ENCODE data around the gene ABCA1.
"Not testable (repeated sequence)": the region's sequence is repeated elsewhere in the genome, so short reads cannot be mapped to it uniquely, and the experiment has no call there.

ABCA1 gene

DNA sequence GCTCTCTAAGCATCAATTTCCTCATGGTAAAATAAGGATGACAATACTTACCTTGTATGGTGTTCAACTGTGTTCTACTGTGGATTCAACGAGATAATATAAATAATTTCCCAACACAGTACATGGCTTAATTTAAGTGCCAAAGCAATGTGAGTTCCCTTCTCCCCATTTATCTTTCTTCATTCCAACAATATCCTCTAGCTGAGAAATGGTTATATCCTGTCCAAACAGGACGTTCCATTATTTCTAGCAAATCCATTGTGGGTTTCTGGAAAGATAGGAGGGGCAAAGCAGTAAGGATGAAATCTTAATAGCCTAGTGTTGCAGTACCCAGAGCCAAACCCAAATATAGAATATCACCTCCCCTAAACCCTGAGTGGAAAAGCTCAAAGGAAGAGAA, 22.0 kb downstream of the ABCA1 start:
- DNase-seq (ENCODE audit: low spot score): no peak

DNA sequence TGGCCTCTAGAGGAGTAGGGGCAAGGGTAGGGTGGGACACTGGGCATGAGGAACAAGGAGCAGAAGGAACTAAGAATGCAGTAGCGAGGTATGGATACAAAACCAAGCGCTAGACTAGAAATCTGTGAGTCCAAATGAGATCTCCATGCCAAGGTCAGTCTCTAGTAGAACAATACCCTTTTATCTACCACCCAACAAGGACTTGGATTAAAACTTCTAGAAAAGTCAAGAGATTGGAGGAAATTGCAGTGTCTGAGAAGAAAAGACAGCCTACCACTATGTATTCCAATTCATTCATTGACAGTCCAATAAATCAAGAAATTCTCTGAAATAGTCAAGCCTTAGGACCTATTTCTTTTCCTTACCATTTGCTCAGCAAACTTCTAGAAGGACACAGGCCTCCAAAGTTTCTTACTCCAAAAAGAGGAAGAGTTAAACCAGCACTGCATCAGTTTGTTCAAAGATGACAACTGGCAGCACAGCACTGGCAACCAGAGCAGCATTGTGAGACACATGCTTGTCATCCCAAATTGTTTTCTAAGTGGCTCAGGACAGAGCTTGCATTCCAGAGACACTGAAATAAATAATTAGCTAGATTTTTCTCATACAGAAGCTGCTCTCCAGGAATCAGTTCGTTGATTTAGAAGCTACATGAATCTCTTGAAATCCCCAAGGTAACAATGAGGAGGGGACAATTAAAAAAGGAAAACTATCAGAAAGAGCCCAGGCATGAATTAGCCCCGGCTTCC, 22.6 kb downstream of the ABCA1 start:
- DNase-seq (ENCODE audit: low spot score): peak; percentile 61

DNA sequence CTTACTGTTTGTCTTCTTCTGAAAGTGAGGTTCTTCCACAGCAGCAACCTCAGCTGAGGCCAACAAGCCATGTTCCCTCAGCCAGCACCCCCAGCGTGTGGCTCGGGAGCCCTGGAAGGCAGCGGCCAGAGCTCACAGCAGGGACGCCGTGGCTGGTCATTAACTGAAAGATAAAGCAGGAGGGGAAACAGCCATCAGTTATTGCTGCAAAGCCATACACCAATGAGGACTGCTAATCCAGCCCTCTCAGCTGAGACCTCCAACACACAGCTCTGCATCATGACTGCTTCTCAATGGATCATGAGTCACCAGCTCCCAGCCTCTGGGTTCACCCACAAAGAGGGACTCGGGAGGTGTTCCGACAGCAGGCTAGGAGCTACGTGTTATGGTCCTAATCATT, 24.3 kb downstream of the ABCA1 start:
- no peak for DNase-seq (ENCODE audit: low spot score)

DNA sequence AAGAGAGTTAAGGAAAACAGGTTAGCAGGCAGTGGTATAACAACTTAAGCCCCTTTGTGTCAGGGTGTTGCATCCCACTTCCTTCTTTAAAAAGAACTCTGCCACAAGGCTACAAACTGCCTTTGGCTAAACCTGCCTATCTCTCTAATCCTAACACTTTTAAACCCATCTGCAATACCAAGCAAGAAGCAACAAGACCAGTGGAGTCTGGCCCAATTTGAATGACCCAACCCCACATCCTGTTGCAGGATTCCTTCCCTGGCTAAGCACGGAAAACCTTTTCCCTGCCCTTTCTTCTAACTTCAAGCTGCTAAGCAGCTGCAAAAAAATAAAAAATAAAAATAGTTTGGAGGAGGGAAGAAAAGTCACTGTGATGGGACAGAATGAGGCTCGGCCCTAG, 27.1 kb downstream of the ABCA1 start:
- DNase-seq (ENCODE audit: low spot score): no peak

DNA sequence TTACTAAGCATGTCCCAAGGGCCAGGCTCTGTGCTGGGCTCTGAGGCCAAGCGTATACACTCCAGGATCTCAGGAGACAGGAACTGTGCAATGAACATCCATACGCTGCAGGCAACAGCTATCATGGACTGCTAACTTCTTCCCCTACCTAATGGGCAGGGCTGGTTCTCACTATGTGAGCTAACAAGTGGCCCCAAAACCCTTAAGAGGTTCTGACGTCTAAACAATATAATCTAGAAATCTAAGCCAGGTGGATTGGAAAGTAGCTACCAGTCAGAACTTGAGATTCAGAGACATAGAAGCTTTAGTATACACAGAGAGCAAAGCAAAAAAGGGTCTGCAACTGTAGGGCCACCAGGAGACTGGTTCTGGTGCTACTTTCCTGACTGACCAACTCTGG, 27.6 kb downstream of the ABCA1 start:
- DNase-seq (ENCODE audit: low spot score): no peak

DNA sequence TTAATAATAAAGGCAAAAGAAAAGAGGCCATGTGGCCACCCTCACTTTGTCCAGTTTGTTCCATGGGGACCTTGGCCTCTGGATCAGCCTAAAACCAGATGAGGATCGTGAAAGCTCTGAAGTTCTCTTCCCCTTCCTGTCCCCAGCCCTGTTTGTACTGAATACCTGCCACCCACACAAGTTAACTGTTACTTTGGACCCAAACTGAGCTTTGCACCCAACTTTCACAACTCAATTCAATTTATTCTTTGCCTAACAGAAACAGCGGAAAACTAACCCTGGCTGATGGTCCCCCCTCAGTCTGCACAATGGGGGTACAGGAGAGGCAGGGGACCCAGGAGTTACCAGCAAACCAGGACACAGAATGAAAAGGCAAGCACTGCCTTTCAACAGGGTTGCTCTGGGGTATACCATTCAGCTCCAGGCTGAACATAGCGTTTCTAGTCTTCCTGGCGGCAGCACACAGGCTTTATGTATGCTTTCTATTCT, 28.2 kb downstream of the ABCA1 start:
- no peak for DNase-seq (ENCODE audit: low spot score)

DNA sequence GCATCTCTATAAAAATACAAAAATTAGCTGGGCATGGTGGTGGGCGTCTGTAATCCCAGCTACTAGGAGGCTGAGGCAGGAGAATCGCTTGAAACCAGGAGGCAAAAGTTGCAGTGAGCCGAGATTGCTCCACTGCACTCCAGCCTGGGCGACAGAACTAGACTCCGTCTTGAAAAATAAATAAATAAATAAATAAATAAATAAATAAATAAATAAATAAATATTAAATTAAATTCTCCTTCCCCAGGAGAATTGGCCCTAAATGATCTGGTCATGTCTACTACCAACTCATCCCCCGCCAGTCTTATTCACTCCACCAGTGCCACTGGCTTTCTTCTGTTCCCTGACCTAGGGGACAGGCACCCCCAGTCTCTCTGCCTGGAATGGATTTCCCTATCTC, 29.6 kb downstream of the ABCA1 start:
- not testable (repeated sequence) for DNase-seq (ENCODE audit: low spot score)

DNA sequence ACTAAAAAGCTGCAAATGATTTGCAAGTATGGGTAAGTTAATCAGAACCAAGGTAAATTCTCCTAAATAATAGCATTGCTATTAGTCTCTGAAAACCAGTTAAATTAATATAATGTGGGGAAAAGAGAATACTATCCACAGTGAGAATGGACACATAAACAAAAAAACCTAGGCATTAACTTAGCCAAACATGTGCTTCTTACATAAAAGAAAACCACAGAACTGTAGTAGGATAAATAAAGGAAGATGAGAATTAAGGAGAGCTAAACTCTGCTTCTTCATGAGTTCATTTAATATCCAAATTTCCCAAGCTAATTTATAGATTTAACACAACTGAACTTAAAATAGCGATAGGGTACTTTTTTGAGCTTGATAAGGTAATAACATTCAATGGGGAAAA, 31.8 kb downstream of the ABCA1 start:
- no peak for DNase-seq (ENCODE audit: low spot score)

DNA sequence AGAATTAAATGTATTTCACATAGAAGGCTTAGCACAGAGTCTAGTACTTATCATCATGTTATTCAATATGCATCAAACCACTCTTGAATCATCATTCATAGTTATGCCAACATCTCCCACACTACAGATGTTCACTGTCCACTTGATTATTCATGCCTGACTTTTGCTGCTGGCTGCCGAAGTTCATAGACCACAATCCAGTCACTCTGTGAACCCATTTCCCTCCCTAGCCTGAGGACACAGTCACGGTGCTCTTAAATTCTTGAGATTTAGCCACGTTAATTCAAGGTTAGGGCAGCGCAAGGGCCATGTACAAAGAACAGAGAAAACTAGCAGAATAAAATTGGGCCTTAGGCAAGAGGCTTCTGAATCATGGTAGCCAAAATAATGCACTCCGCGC, 32.4 kb downstream of the ABCA1 start:
- peak; percentile 60 for DNase-seq (ENCODE audit: low spot score)

DNA sequence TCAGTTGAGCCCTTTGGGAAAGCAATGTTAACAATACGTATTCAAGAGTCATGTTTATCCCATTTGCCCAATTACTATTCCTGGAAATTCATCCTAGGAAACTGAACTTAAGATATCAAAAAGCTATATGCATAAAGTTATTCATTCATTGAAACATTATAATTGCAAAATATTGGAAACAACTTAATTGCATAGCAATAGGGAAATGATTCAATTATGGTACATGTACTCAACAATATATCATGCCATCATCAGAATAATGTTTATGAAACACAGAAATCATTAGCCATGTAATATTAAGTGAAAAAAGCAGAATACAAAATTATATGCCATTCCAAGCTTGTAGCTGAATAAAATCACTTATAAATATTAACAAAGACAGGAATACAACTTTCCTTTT, 35.3 kb downstream of the ABCA1 start:
- no peak for DNase-seq (ENCODE audit: low spot score)

DNA sequence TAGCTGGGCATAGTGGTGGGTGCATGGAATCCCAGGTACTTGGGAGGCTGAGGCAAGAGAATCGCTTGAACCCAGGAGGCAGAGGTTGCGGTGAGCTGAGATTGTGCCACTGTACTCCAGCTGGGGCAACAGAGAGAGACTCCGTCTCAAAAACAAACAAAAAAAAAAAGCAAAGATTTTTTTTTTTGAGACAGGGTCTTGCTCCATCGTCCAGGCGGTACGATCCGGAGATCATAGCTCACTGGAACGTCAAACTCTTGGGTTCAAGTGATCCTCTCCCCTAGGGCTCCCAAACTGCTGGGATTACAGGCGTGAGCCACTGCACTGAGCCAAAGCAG, 37.6 kb downstream of the ABCA1 start:
- DNase-seq (ENCODE audit: low spot score): no peak

DNA sequence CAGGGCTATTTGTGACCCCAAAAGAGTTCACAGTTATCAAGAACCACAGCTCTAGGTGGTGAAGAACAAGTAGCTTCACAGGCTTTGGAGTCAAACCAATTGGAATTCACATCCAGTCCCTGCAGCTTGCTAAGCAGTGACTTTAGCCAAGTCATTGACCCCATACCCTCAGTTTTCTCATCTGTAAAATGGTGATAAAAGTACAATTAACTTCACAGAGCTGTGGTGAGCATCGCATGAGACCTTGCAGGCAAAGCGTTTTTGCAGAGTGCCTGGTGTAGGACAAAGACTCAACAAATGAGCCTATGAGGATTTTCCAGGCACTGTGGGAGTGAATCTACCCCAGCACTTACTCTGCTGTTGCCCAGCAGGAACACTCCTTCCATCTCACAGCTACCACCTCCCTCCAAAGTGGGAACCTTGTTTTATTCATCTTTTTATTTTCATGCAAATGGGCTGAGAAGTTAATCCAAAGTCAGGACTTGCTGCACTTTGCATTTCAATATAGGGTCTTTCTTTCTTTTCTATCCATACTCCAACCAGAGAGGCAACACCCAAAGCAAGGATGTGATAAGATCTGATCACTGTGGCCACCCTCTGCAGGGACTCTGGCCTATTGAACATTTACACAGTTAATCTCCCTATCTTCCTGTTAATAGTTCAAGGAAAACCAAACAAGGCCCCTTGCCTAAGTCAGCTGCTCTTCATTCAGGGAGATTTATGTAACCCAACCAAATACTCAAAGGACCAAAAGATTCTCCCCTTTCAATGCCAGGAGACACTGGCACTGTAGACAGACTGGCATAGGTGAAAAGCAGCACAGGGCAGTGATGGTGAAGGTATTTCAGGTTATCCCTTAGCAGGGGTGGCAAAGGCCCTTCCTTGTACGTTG, 41.9 kb downstream of the ABCA1 start:
- no peak for DNase-seq (ENCODE audit: low spot score)

DNA sequence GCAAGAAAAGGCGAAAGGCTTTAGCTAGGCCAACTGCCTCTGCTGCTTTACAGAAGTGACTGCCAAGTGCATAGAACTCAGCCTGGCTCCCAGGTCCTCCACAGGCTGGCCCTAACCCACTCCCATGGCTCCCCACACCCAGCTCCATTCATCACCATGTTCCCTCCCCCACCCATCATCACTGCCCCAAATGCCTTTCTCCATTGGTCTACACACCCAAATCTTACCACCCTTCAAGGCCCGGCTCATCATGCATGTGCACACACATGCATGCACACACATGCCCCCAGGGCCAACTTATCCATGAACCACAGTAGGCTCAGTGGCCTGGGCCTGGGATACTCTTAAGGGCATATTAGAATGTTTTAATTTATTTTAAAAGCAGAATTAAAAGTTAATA, 44.8 kb downstream of the ABCA1 start:
- DNase-seq (ENCODE audit: low spot score): no peak

DNA sequence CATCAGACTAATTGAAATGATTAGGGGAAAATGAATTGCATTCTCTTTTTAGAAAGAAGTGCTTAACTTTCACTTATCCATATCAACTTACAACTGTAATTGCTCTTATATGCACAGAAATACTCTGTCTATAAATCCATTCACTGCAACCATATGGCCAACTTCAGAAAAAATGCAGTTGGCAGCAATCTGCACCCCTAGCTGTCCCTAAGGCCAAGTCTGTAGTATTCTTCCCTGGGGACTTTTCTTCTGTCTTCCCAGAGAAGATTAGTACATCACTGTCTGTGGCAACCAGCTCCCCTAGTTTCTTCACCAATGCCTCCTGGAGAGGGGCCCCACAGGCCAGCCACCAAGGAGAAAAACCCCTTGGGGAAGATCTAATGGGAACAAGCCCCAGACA, 45.4 kb downstream of the ABCA1 start:
- DNase-seq (ENCODE audit: low spot score): no peak

DNA sequence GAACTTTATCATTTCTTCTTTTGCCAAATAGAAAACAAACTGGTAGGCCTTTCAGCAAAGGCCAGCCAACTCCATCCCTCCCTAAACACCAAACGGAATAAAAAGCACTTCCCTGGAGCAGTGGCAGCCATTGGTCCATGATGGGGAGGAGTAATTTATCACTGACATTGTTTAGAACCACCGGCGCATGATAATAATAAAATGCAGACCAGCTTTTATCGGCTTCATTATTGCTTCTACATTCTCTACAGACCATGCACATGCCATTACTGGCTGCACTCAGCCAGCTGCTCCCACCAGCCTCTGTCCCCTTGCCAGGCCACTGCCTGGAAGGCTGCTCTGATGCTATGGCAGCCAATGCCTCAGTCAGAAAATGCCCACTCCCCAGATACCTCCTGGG, 45.9 kb downstream of the ABCA1 start:
- no peak for DNase-seq (ENCODE audit: low spot score)

DNA sequence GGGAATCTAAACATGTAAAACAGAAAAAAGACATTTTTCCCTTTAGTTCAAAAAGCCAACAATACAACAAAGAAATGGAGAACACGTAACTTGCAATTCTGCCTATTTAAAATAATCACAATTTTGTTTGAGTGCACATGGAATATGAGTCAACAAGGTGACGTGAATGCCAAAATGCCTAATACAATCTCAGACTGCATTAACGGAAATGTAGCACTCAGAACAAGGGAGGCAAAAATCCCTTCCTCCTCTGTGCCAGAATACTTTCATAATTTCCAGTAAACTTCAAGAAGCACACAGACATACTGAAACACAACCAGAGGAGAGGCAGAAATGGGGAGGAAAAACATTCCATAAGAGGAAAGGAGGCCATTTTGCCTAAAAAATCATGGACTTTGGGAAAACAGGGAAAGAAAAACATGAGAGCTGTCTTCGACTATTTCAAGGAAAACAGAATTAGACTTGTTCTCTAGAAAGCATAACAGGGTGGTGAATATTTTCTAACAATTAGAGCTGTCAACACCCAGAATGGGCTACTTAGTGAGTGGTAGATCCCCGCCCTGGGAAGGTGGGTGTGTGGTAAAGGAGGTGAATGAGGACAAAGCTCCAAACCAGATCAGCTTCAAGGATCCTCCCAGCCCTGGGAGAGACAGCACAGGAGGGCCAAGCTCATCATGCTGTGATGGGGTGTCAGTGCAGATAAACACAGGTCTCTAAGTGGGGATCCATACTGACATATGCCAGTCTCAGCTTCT, 48.2 kb downstream of the ABCA1 start:
- DNase-seq (ENCODE audit: low spot score): no peak

DNA sequence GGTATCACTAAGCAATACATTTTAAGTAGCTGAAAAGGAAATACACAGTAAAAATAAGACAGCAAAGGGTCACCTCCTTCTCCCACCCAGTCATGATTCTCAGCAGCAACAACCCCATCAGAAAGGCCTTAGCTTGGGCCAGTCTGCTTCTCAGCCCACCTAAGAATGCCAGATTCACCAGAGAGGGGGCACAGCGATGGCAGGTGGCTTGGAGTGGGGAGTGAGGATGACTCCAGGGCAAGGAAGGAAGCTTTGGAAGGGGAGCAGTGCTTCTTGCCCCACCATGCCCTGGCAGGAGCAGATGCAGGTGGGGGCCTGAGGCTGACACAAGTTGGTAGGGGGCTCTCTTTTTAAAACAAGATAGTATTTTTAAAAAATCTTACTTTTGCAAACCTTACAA, 51.4 kb downstream of the ABCA1 start:
- DNase-seq (ENCODE audit: low spot score): no peak

DNA sequence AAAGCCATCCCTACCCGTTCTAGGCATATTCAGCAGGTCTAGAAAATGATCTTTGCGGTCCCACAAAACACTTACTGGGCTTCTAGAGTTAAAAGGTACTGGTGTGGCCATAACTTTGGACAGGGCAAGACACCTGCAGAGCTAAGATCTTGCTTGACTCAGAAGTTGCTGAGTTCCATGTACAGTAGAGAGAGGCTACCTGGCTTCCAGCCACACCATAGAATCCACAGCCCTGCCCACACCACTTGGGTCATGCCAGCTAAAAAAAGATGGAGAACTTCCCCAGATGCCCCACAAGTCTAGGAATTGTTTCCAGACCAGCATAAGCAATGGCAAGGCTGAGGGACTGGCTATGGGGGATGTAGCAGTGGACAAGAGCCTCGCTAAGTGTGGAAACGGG, 52.1 kb downstream of the ABCA1 start:
- no peak for DNase-seq (ENCODE audit: low spot score)

DNA sequence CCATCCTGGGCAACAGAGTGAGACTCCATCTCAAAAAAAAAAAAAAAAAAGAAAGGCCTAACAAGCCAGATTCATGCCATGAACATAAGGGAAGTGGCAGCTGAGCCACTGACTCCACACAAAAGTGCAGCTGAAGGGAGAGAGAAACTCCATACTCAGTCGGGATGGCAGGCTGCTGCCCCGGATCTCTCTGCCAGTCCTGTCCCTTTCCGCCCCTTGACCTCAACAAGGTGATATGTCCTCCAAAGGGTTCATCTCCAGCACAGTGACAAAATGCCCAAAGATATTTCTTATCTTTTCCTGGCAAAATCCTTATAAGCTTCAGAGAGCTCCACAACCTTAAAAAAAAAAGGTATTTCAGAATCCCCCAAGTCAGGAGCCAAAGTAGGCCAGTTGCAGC, 52.6 kb downstream of the ABCA1 start:
- no peak for DNase-seq (ENCODE audit: low spot score)

DNA sequence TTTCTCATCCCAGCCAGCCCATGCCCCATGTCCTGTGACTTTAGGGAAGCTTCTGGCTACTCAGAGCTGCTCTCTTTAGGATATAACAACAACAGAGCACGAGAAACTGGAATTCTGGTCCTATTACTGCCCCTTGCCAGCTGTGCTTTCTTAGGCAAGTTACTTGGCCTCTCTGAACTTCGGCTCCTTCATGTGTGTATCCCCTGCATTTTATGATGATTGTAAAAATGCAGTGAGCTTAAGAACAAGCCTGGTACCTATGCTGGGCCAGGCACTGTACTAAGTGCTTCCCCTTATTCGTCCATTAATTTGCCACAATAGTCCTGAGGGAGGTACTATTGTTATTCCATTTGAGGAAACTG, 54.5 kb downstream of the ABCA1 start:
- DNase-seq (ENCODE audit: low spot score): no peak

DNA sequence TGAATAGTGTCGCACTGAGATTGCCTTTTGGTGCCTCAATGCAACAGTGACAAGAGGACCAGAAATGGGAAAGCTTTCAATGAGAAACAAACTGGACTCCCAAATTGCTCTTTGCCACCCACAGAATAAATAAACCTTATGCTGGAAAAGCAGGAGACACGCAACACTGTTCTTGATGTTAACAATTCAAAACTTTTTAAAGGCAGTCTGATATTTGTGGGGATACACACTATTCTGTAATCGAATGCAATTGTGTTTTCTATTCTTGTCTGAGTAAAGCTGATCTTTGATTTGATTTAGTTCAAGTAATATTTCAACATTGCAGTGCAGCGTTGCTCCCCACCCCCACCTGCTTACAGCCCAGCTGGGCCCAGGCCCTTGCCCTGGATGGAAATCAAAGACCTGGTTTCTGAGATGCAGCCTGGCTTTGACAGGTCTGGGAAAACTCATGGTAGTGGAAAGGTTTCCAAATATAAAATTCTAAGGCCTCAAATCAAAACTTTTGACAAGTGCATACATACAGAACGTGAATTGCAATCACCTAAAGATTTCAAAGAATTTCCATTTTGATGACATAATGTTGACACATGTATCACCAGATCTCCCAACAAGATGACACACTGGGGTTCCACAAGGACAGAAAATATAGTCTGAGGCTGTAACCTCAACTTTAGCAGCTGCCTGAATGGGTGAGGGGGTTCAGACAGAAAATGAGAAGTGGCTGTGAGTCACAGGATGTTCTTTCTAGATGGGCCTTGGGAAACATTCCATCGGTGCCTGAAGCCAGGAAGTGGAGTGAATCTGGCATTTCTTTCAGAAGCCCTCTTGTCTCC, 55.1 kb downstream of the ABCA1 start:
- peak; percentile 92 for DNase-seq (ENCODE audit: low spot score)

DNA sequence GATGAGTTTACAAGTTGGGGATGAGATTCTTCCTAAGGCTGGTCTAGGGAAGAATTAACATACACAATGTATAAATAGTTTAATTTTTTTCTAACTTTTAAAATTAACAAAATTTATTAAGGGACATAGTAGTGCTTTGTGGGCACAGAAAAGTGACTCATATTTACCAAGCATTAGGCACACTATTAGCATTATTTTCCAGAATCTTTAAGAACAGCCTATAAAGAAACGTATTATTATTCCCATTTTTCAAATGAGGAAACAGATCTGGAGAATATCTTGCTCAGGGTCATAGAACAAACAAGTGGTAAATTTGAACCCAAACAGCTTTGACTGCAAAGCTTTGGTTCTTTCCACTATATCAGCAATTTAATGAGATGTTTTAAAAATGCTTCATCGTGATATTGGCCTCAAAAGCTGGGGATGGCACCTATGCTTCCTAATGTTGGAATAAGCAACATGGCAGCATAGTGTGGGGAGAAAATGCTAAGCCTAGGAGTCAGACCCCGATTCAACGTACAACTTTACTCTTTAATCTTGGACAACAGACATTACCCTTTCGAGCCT, 55.9 kb downstream of the ABCA1 start:
- no peak for DNase-seq (ENCODE audit: low spot score)

All from kidney tubule cell (primary cell).